HepG2 (cell line): Measurements from ENCODE around the gene TIPRL. TPM values are rescaled to one million over a fixed set of nuclear protein-coding genes. Genes with fewer than 3 reads are reported as not detected.

Source experiments
- ATAC-seq: fragments of 200-7000 bp; cut with Tn5 transposase; 3 replicates; pipeline ENCODE4 v1.9.1; 2020; ENCODE audit warnings: mild to moderate bottlenecking, moderate library complexity
- BruUV-seq: library from RNA; stranded (reverse); fragments of 400-500 nt; replicated peaks from 2 replicates; lab custom pipeline; 2021; lab: Mats Ljungman, UMichigan
- CTCF ChIA-PET: fragments of 300-600 bp; formaldehyde crosslinking; extraction: SDS; loops from one replicate; lab custom pipeline; 2021; ENCODE audit warnings: low total read pairs, inconsistent platforms, low intra/inter-chr PET ratio; lab: Yijun Ruan, JAX
- POLR2A ChIA-PET: fragments of 350-600 bp; sonication (Branson Sonifier 250); formaldehyde crosslinking; loops from one replicate; lab custom pipeline; 2020; ENCODE audit warnings: antibody characterized with exemption, inconsistent platforms; lab: Yijun Ruan, JAX
- DNase-seq: peaks from one replicate; pipeline ENCODE4 v3.0.0-alpha.2; 2015; ENCODE audit warnings: low spot score
- FAIRE-seq: peaks from 3 replicates; lab custom pipeline; 2011; peaks lifted over from hg19 to GRCh38; lab: Jason Lieb, UNC
- H2AFZ ChIP-seq: one replicate; pipeline ENCODE4 v1.6.1; 2011; ENCODE audit warnings: low read length, inconsistent platforms
- H3K27ac ChIP-seq: fragments of 300-600 bp; 3 replicates; pipeline ENCODE4 v1.8.0; 2011; ENCODE audit warnings: mixed run types, mild to moderate bottlenecking, mixed read lengths, low read length, inconsistent platforms; ENCODE audit not compliant: insufficient read depth; ENCODE audit errors: extremely low read length
- H3K27me3 ChIP-seq, 2 experiments: fragments of 200-600 bp in 1 of 2; 2 replicates in 1 of 2; 3 replicates in 1 of 2; pipeline versions ENCODE4 v1.6.0 to v1.8.0; 2011; ENCODE audit warnings: low read length in 2 of 2, mild to moderate bottlenecking in 2 of 2, moderate library complexity in 2 of 2, inconsistent platforms in 1 of 2; ENCODE audit not compliant: insufficient read depth in 2 of 2, control insufficient read depth in 1 of 2
- H3K36me3 ChIP-seq, 2 experiments: fragments of 200-600 bp in 1 of 2; replicated peaks in 1 of 2; 2 replicates in 1 of 2; 3 replicates in 1 of 2; pipeline versions ENCODE4 v1.5.1 to v1.8.0; 2011; ENCODE audit warnings: low read length in 2 of 2, inconsistent platforms in 1 of 2; ENCODE audit not compliant: insufficient read depth in 2 of 2, control insufficient read depth in 1 of 2
- H3K4me1 ChIP-seq: 2 replicates; pipeline ENCODE4 v1.5.1; 2012; ENCODE audit warnings: low read length, inconsistent platforms; ENCODE audit not compliant: insufficient read depth
- H3K4me2 ChIP-seq: 2 replicates; pipeline ENCODE4 v1.6.0; 2011; ENCODE audit warnings: low read depth, low read length, inconsistent platforms
- H3K4me3 ChIP-seq, 3 experiments: fragments of 200-600 bp in 1 of 3; sonication (generic), shearing (Covaris generic) in 1 of 3; replicated peaks in 1 of 3; 2 replicates each; pipeline ENCODE4 v1.5.1; 2011 to 2016; ENCODE audit warnings: low read length in 3 of 3, inconsistent platforms in 2 of 3, low read depth in 2 of 3, mild to moderate bottlenecking in 2 of 3, control low read depth in 1 of 3, mixed read lengths in 1 of 3; ENCODE audit not compliant: insufficient read depth in 1 of 3
- H3K79me2 ChIP-seq: one replicate; pipeline ENCODE4 v1.6.1; 2011; ENCODE audit warnings: low read length, inconsistent platforms; ENCODE audit not compliant: insufficient read depth
- H3K9ac ChIP-seq: 2 replicates; pipeline ENCODE4 v1.6.0; 2011; ENCODE audit warnings: mild to moderate bottlenecking, low read depth, low read length, inconsistent platforms; ENCODE audit not compliant: insufficient read depth
- H3K9me3 ChIP-seq: 2 replicates; pipeline ENCODE4 v1.5.1; 2012; ENCODE audit warnings: mild to moderate bottlenecking, low read length
- H4K20me1 ChIP-seq: 2 replicates; pipeline ENCODE4 v1.6.0; 2011; ENCODE audit warnings: inconsistent platforms, mild to moderate bottlenecking, low read length, moderate library complexity; ENCODE audit not compliant: insufficient read depth
- AGO2 ChIP-seq: fragments of 200-400 bp; formaldehyde crosslinking; optimal IDR thresholded peaks from 2 replicates; pipeline ENCODE3; 2017; ENCODE audit warnings: mild to moderate bottlenecking, low read depth, low read length, moderate library complexity
- CENPX ChIP-seq: sonication (generic); formaldehyde crosslinking; IDR thresholded peaks from 2 replicates; pipeline ENCODE4 v1.9.0; 2021; ENCODE audit warnings: mild to moderate bottlenecking, missing genetic modification reagents, moderate library complexity
- FOXO1 ChIP-seq: sonication (generic); formaldehyde crosslinking; IDR thresholded peaks from 2 replicates; pipeline ENCODE4 v1.4.0; 2020; ENCODE audit warnings: missing genetic modification reagents
- HBP1 ChIP-seq: IDR thresholded peaks from 2 replicates; pipeline ENCODE4 v1.6.1; 2016; ENCODE audit warnings: low read depth, control low read depth
- TFAP4 ChIP-seq: sonication (generic); IDR thresholded peaks from 2 replicates; pipeline ENCODE4 v1.6.1; 2016; ENCODE audit warnings: low read depth, borderline replicate concordance
- ZNF251 ChIP-seq: sonication (generic); formaldehyde crosslinking; IDR thresholded peaks from 2 replicates; pipeline ENCODE4 v1.9.0; 2021; ENCODE audit warnings: mild to moderate bottlenecking, missing genetic modification reagents
- ZNF280D ChIP-seq: sonication (generic); formaldehyde crosslinking; IDR thresholded peaks from 2 replicates; pipeline ENCODE4 v1.5.1; 2020; ENCODE audit warnings: mild to moderate bottlenecking, missing genetic modification reagents
- ZNF431 ChIP-seq: sonication (generic); formaldehyde crosslinking; IDR thresholded peaks from 2 replicates; pipeline ENCODE4 v1.9.0; 2022; ENCODE audit warnings: missing genetic modification reagents, low read depth, mild to moderate bottlenecking, borderline replicate concordance
- WGBS: methylation state at CpG from one replicate; pipeline ENCODE4 v1.1.6; 2017; ENCODE audit warnings: low lambda C conversion rate; 5-methylcytosine and 5-hydroxymethylcytosine counted together
- in situ Hi-C: cut with HindIII; loops from 2 replicates; pipeline ENCODE4 v1.10.0; 2017; ENCODE audit warnings: low pct_unique_long_range_greater_than_20kb; ENCODE audit not compliant: extremely low pct_ligation_motif_present
- intact Hi-C: fragments of 100-400 bp; cut with micrococcal nuclease; formaldehyde crosslinking; loops from one replicate; pipeline ENCODE4 v1.10.0; 2022; ENCODE audit not compliant: unreplicated experiment
- polyA plus RNA-seq, 8 experiments: library from polyadenylated mRNA; depleted of rRNA in 3 of 8; stranded (reverse) in 7 of 8; unstranded in 1 of 8; fragments of >200 nt; fragmentation: Illumina TruSeq in 4 of 8; extraction: Trizol in 4 of 8; gene quantifications; 2 replicates each; pipeline versions ENCODE4 v1.2.1 to v1.2.3, GENCODE V29; 2011 to 2016; ENCODE audit warnings: low read depth in 4 of 8, missing spikeins in 1 of 8, mixed read lengths in 1 of 8; ENCODE audit not compliant: insufficient read depth in 1 of 8
- total RNA-seq, 5 experiments: library from RNA; depleted of rRNA; stranded (reverse); fragments of >200 nt; fragmentation: Illumina TruSeq; extraction: Trizol; gene quantifications; 2 replicates each; pipeline ENCODE4 v1.2.3, GENCODE V29; 2016; ENCODE audit warnings: low read depth in 1 of 5

Gene TIPRL
- total and polyA plus RNA-seq, 2 of the 13 experiments (the other 11 are each of a cell fraction or from before 2014, with no cell fraction given) = 10.1 to 22.8 TPM

GRCh38 chr1:168190403-168190802 is 11.6 kb downstream of the TIPRL start:
- BruUV-seq = no TSS peak
- ChIA-PET CTCF (no interaction called here), POLR2A (no interaction called here)
- no peak overlapping the region for H3K4me3 ChIP-seq
- H3K4me1 ChIP-seq = no peaks in the 10 kb centered on the region
- intact Hi-C loops (no loop called here), in situ Hi-C loops (no loop called here)
- no peak overlapping the region for H2AFZ ChIP-seq
- H3K36me3 ChIP-seq = peaks cover 3 to 4% of the 10 kb centered on the region in 2 experiments; a peak in 3 of 5 replicates
- no peaks in the 10 kb centered on the region for H3K27me3 ChIP-seq
- no peak overlapping the region for H3K9ac ChIP-seq
- H3K4me2 ChIP-seq = no peak overlapping the region
- FAIRE-seq (no peak), ATAC-seq (no peak), DNase-seq (no peak)
- H3K9me3 ChIP-seq = no peaks in the 10 kb centered on the region
- TF ChIP-seq CENPX (CRISPR knock-in tag) = no peak
- TF ChIP-seq ZNF251 (CRISPR knock-in tag) = no peak
- no peak for TF ChIP-seq AGO2
- no peak for TF ChIP-seq HBP1 (CRISPR knock-in tag)
- no peak for TF ChIP-seq TFAP4
- TF ChIP-seq ZNF431 (CRISPR knock-in tag) = no peak
- TF ChIP-seq ZNF280D (CRISPR knock-in tag) = no peak
- no peak for TF ChIP-seq FOXO1
- H3K27ac ChIP-seq = no peak overlapping the region
- H3K79me2 ChIP-seq = no peaks in the 10 kb centered on the region
- 96% methylated on average over 2 of the region's 2 CpGs for WGBS
- no peaks in the 10 kb centered on the region for H4K20me1 ChIP-seq
